SU-DHL-6 (cell line): ENCODE measurements around the gene SLC9A3.
A peak's percentile ranks its signal among the peaks of the same experiment; 100 is the strongest.

Experiments used
- H2AFZ ChIP-seq: fragments of 200-600 bp; sonication (generic); 2 replicates; pipeline ENCODE4 v1.6.1; 2014; ENCODE audit warnings: low read depth, mild to moderate bottlenecking, moderate library complexity, mixed read lengths, antibody characterized with exemption, low read length; ENCODE audit not compliant: severe bottlenecking
- H3F3A ChIP-seq: fragments of 200-600 bp; shearing (Covaris generic); 2 replicates; pipeline ENCODE4 v1.6.0; 2016; ENCODE audit warnings: antibody characterized with exemption, mild to moderate bottlenecking; ENCODE audit not compliant: insufficient read depth
- H3K27ac ChIP-seq: fragments of 200-600 bp; sonication (generic); 2 replicates; pipeline ENCODE4 v1.5.1; 2016; ENCODE audit warnings: low read depth, mild to moderate bottlenecking, low read length, moderate library complexity, mixed read lengths
- H3K27me3 ChIP-seq: fragments of 200-600 bp; sonication (generic), shearing (Covaris generic); 2 replicates; pipeline ENCODE4 v1.6.0; 2014; ENCODE audit warnings: mild to moderate bottlenecking, low read length
- H3K36me3 ChIP-seq: fragments of 200-600 bp; sonication (generic); 2 replicates; pipeline ENCODE4 v1.6.1; 2014; ENCODE audit warnings: mild to moderate bottlenecking, low read length, mixed read lengths
- H3K4me2 ChIP-seq: fragments of 300-600, 200-600 bp; shearing (Covaris generic), sonication (generic); 2 replicates; pipeline ENCODE4 v1.6.0; 2014; ENCODE audit warnings: low read length, low read depth, mild to moderate bottlenecking; ENCODE audit not compliant: poor library complexity, severe bottlenecking
- H3K4me3 ChIP-seq: fragments of 200-600 bp; sonication (generic); 2 replicates; pipeline ENCODE4 v1.5.1; 2014; ENCODE audit warnings: antibody characterized with exemption, low read length, mild to moderate bottlenecking, mixed read lengths; ENCODE audit not compliant: insufficient read depth, poor library complexity, severe bottlenecking
- H3K79me2 ChIP-seq: fragments of 200-600 bp; sonication (generic); 2 replicates; pipeline ENCODE4 v1.6.1; 2014; ENCODE audit warnings: mild to moderate bottlenecking, low read length, moderate library complexity; ENCODE audit not compliant: insufficient read depth
- H3K9ac ChIP-seq: fragments of 200-600 bp; sonication (generic); 2 replicates; pipeline ENCODE4 v1.7.0; 2014; ENCODE audit warnings: mild to moderate bottlenecking, low read length
- H3K9me2 ChIP-seq: fragments of 200-600 bp; sonication (generic); replicated peaks from 2 replicates; pipeline ENCODE4 v1.6.1; 2014; ENCODE audit warnings: low read length; ENCODE audit not compliant: insufficient read depth
- H3K9me3 ChIP-seq: fragments of 200-600 bp; sonication (generic); 2 replicates; pipeline ENCODE4 v1.6.1; 2014; ENCODE audit warnings: low read length, mixed read lengths; ENCODE audit not compliant: insufficient read depth
- H4K20me1 ChIP-seq: fragments of 200-600 bp; sonication (generic); 2 replicates; pipeline ENCODE4 v1.6.1; 2014; ENCODE audit warnings: low read depth, mild to moderate bottlenecking, antibody characterized with exemption, low read length, moderate library complexity, mixed read lengths
- EZH2phosphoT487 ChIP-seq: fragments of 200-600 bp; sonication (generic), shearing (Covaris generic); conservative IDR thresholded peaks from 2 replicates; pipeline ENCODE4 v1.6.1; 2018; ENCODE audit warnings: mild to moderate bottlenecking, antibody characterized with exemption, low read length, moderate library complexity, mixed read lengths
- TF ChIP-seq, protein P1 (sequence below): fragments of 200-600 bp; sonication (generic); IDR thresholded peaks from one replicate; pipeline ENCODE4 v1.5.1; 2017; ENCODE audit warnings: antibody characterized with exemption, mild to moderate bottlenecking, low read length, moderate library complexity; ENCODE audit not compliant: insufficient read depth, poor library complexity, severe bottlenecking

The SLC9A3 gene

DNA sequence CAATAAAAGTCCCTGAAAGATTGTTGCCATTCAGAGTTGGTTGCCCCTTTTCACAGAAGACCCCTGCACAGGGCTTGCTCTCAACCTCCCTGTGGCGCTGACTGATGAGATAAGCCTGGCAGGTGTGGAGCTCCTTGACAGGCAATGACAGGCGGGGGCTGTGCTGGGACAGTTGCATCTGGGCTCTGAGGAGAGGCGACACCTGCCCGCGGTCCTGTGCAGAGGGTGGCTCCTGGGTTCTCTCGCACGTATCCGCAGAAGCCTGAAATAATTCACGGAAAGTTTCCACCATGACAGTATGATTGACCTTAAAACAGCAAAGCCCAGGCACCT lies 101.0 kb downstream of the SLC9A3 start:
- Histone ChIP-seq H3K4me2 (no peak overlapping the region), H3K9ac (no peak overlapping the region), H3F3A (peaks cover 4% of the 10 kb centered on the region; the same call in 1 of the 2 replicates), H3K27ac (peak overlapping the region; percentile 86), H3K79me2 (no peaks in the 10 kb centered on the region), H3K9me2 (no peaks in the 10 kb centered on the region), H4K20me1 (no peaks in the 10 kb centered on the region), H2AFZ (no peak overlapping the region), H3K9me3 (no peaks in the 10 kb centered on the region), H3K27me3 (no peaks in the 10 kb centered on the region), H3K4me3 (no peak overlapping the region), H3K36me3 (no peaks in the 10 kb centered on the region)
- TF ChIP-seq, protein P1, sequence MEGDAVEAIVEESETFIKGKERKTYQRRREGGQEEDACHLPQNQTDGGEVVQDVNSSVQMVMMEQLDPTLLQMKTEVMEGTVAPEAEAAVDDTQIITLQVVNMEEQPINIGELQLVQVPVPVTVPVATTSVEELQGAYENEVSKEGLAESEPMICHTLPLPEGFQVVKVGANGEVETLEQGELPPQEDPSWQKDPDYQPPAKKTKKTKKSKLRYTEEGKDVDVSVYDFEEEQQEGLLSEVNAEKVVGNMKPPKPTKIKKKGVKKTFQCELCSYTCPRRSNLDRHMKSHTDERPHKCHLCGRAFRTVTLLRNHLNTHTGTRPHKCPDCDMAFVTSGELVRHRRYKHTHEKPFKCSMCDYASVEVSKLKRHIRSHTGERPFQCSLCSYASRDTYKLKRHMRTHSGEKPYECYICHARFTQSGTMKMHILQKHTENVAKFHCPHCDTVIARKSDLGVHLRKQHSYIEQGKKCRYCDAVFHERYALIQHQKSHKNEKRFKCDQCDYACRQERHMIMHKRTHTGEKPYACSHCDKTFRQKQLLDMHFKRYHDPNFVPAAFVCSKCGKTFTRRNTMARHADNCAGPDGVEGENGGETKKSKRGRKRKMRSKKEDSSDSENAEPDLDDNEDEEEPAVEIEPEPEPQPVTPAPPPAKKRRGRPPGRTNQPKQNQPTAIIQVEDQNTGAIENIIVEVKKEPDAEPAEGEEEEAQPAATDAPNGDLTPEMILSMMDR: no peak
- TF ChIP-seq EZH2phosphoT487: no peak

DNA sequence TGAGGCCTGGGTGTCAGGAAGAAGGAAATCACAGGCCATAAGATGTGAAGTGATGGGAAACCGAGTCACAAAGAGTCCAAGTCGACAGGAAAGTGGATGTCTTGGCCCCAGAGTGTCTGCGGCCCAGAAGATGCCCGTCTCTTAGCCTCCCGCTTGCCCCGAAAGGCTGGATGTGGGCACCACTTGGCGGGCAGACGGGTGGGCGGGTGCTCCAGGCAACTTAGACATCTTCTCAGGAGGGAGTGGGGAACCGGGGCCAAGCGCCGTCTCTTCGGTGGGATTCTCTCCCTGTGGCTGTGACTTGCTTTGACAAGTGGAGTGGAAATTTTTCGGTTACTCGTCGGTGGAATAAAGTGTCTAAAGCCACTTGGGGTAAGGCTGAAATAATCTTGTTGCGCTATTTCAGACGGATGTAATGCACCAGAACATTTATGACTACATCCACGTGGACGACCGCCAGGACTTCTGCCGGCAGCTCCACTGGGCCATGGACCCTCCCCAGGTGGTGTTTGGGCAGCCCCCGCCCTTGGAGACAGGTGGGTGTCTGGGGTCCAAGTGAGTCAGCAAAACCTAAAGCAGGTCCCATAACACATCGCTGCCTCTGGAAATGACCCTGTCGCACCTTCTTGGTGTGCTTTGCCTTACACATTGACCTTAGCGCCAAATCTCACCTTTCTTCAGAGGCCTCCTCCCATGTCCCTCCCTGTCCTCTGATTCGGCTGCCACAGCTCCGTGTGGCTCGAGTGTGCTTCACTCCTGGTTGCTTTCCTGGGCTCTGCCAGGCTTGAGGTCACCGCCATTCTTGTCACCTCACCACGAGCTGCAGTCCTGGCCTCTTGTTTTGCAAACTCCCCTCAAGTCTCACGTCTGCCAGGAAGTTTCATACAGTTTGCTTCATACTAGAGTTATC lies 101.7 kb downstream of the SLC9A3 start:
- Histone ChIP-seq H3K9ac (no peak overlapping the region), H3K27ac (peak overlapping the region; percentile 86), H3K9me3 (no peaks in the 10 kb centered on the region), H3K79me2 (no peaks in the 10 kb centered on the region), H4K20me1 (no peaks in the 10 kb centered on the region), H3K9me2 (no peaks in the 10 kb centered on the region), H3K4me2 (no peak overlapping the region), H3F3A (peaks cover 4% of the 10 kb centered on the region; the same call in 1 of the 2 replicates), H2AFZ (no peak overlapping the region), H3K27me3 (no peaks in the 10 kb centered on the region), H3K36me3 (no peaks in the 10 kb centered on the region), H3K4me3 (no peak overlapping the region)
- TF ChIP-seq, protein P1: no peak

DNA sequence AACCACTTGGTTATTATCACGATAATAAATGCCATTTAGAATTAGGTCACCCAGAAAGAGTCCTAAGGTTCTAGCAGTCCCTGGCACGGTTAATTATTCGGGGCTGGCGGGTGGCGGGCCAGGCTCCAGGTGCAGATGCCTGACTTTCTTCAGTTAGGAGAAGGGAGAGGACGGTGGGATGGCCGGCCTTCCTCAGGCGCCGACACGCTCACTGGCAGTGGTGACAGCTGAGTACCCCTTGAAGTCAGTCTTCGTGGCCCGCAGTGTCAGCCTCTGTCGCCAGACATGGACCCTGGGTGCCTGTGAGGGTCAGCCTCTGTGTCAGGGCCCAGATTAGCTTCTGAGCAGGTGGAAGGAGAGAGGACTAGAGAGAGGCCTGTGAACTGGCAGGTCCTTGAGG lies 102.3 kb downstream of the SLC9A3 start:
- Histone ChIP-seq H3K4me3 (no peak overlapping the region), H3K27ac (no peak overlapping the region), H3K27me3 (no peaks in the 10 kb centered on the region), H2AFZ (no peak overlapping the region), H3K9me2 (no peaks in the 10 kb centered on the region), H3K9me3 (no peaks in the 10 kb centered on the region), H4K20me1 (no peaks in the 10 kb centered on the region), H3F3A (peaks cover 4% of the 10 kb centered on the region; the same call in 1 of the 2 replicates), H3K79me2 (no peaks in the 10 kb centered on the region), H3K36me3 (no peaks in the 10 kb centered on the region), H3K4me2 (no peak overlapping the region), H3K9ac (no peak overlapping the region)
- no peak for TF ChIP-seq EZH2phosphoT487
- TF ChIP-seq, protein P1: no peak
